GM19025 (cell line): Measurements from ENCODE around the gene WLS.

Experiments
- ATAC-seq: cut with Tn5 transposase; IDR thresholded peaks from one replicate; pipeline ENCODE4 v1.9.1; 2021; ENCODE audit warnings: mild to moderate bottlenecking, low read depth, moderate library complexity; ENCODE audit not compliant: unreplicated experiment

WLS gene

GRCh38 chr1:68111519-68112436 lies 120.5 kb downstream of the WLS start:
- no peak for ATAC-seq

- ATAC-seq, result no peak
These were observed 124.6 kb downstream of the WLS start for GRCh38 chr1:68107771-68108170.

GRCh38 chr1:68103884-68104554 lies 128.3 kb downstream of the WLS start:
- no peak for ATAC-seq

GRCh38 chr1:68103011-68103545 lies 129.2 kb downstream of the WLS start:
- ATAC-seq, result no peak

DNA sequence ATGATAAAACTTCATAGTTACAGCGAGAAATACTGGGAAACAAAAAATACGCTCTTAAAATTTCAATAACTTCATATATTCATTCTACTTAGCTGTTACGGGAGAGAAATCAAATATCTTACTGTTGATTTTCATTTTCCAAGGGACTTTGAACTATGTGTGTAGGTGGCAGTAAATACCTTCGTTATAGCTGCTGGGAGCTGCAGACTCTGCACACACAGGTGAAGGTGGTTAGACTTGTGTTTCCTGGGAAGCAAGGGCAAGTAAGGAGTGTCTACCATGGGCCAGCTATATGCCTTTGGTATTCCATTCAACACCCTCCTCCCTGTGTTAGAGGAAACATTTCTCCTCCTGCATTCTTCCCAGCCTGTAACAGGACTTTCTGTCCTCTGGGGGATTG lies 130.5 kb downstream of the WLS start:
- ATAC-seq, result no peak

DNA sequence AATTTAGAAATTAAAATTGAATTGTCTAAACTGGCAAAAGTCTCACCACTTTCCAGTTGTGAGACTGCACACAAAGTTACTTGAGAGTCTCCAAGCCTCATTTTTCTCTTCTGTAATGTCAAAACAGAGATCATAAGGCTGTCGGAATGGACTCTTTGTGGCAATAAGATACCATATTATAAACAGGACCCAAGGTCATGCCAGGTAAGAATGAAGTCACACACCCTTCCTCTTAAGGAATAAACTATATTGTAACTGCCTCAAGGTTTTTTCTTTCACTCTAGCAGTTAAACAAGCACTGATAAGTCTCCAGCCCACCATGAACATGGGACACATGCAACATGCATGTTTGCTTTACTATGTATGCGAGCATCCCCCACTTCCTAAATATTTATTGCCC lies 131.8 kb downstream of the WLS start:
- no peak for ATAC-seq

DNA sequence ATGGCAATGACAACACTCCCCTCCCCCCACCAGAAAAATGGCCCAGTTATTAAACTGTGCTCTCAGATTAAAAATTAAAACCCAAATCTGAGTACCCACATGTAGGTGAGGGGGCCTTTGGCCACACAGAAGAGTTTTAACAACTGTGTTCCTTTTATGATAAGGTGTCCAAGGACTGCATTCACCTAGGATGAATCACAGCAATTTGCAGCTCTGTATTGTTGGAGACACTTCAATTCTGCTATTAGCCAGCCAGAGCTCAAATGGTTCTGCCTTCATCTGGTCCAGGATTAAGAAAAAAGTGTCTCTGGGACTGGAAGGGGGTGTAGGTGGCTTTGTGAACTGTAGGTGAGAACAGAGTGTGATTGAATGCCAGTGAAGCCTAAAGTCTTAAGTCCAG lies 138.6 kb downstream of the WLS start:
- ATAC-seq, result no peak

DNA sequence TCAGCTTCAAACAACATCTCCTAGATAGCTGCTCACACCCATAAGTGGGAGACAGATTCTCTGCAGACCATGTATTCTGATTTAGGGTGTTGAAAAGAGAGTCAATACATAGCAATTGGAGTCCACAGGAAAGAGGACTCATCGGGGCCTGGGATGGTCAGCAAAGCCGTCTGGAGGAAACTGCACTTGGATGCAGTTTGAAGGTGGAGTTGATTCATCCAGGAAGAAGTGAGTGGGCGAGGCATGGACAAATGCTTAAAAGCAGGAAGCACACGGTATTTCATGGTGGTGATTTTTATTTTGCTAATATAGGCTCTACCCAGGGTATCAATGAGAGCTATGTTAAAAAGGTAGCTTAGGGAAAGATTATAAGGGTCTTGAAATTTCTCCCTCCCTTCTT lies 145.1 kb downstream of the WLS start:
- ATAC-seq, result no peak

- no peak for ATAC-seq
These were observed 146.6 kb downstream of the WLS start for GRCh38 chr1:68085752-68086151.

DNA sequence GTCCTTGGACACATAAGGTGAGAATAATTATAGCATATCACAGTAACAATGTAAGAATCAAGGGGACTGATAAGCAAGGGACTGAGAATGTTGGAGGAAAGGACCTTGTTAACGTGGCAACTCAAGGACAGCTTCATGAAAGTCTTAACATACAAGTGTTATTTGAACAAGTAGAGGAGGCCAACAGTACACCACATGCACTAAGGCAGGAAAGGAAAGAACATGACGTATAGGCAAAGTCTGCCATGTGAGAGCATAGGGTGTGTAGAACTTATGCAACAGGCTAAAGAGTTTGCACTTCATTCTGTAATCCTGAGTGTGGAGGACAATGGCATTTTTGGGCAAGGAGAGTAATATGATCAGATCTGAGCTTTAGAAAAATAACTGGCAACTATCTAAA lies 148.6 kb downstream of the WLS start:
- no peak for ATAC-seq

- no peak for ATAC-seq
These were observed 150.5 kb downstream of the WLS start for GRCh38 chr1:68081775-68082283.

DNA sequence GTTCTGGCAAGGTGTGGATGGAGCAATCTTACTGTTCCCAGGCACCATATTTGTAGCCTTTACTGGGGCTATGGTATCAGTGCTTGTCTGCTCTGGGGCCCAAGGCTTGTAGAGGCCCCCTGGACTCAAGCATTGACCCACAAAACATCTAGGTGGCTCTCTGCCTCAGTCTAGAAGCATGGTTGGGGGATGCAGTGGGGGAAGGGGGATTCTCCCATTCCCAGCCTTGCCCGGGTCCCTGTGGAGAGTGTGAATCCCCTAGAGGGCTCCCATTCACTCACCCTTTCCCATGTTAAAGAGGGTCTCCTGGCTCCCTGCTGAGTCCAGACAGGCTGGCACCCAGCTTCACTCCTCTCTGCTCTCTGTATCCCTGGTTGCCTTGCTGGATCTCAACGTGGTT lies 153.7 kb downstream of the WLS start:
- ATAC-seq, result no peak
